Effector CD8-positive, alpha-beta T cell (primary cell): Measurements from ENCODE around the gene MRPS12.

Source experiments
- DNase-seq: peaks from one replicate; lab custom pipeline; 2025; lab: John Stamatoyannopoulos, UW

The MRPS12 gene

GRCh38 chr19:38975214-38975860, 44.6 kb downstream of the MRPS12 start, which contains the start of gene FBXO17:
Gene FBXO17, minus strand, starts transcription at chr19:38975742. Its CDS starts 25,423 bp downstream, at chr19:38950319.
- DNase-seq, result no peak

GRCh38 chr19:38975861-38976271, 45.1 kb downstream of the MRPS12 start:
- no peak for DNase-seq

- no peak for DNase-seq
Observed at GRCh38 chr19:38977445-38978325, 46.9 kb downstream of the MRPS12 start.

DNA sequence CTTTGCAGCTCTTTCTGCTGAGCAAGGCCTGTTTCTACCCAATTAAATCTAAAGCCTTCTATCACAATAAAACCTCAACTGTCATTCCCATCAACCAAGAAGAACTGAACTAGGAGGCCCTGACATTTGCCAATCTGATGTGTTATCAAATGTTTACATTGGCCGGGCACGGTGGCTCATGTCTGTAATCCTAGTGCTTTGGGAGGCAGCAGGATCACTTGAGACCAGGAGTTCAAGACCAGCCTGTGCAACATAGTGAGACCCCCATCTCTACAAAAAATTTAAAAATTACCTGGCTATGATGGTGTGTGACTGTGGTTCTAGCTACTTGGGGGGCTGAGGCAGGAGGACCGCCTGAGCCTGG, 47.6 kb downstream of the MRPS12 start:
- DNase-seq, result no peak

- no peak for DNase-seq
Observed at GRCh38 chr19:38979812-38980211, 49.1 kb downstream of the MRPS12 start.

DNA sequence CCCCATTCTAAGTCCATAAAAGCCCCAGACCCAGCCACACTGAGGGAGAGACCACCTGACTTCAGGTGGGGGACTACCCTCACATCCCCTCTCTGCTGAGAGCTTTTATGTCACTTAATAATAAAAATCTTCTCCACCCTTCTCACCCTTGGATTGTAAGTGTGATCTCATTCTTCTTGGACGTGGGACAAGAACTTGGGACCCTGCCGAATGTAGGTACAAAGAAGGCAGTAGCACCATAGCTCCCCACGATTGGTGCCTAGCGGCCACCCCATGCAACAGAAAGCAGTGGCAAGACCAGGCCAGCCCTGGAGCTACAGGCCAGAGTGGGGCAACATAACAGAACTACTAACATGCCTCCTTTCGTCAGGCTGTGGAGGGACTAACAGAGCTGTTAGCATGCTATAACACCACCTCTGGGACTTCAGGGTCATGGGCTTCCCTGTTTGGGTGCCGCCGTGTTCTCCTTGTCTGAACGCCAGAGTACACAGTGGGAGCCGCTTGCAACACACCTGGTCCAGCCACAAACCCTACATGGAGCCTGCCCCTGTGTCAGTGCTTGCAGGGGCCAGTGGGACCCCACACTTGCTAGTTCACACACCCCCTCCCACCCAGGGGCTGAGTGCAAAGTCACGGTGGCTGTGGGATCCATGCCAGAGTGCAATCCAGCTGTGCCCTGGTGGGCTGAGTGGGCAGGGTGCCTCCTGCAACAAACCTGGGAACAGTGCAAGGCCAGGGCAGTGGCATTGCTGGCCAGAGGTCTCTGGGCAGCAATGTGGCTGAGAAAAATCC, 50.0 kb downstream of the MRPS12 start:
- no peak for DNase-seq
